Epithelial cell of esophagus (primary cell): ENCODE measurements around the gene TNFAIP2.

Source experiments
- DNase-seq: peaks from one replicate; pipeline ENCODE4 v3.0.0; 2010; ENCODE audit warnings: low read depth
- H3K4me3 ChIP-seq: 2 replicates; pipeline ENCODE4 v1.5.1; 2011; ENCODE audit warnings: mild to moderate bottlenecking, low read length, control low read depth
- CTCF ChIP-seq: IDR thresholded peaks from 2 replicates; pipeline ENCODE4 v1.5.1; 2011; ENCODE audit warnings: low read depth, mild to moderate bottlenecking, low read length, control low read depth, inconsistent platforms; ENCODE audit not compliant: insufficient read depth; ENCODE audit errors: missing control alignments

TNFAIP2 gene

GRCh38 chr14:103121846-103122584 is 1.2 kb upstream of the TNFAIP2 start:
- H3K4me3 ChIP-seq: no peak overlapping the region
- DNase-seq: peak; percentile 42
- no peak for TF ChIP-seq CTCF

- DNase-seq: no peak
- no peak for TF ChIP-seq CTCF
- H3K4me3 ChIP-seq: no peak overlapping the region
Observed at GRCh38 chr14:103122585-103122946, 695 bp upstream of the TNFAIP2 start.

- DNase-seq: peak; percentile 15
- H3K4me3 ChIP-seq: no peak overlapping the region
- no peak for TF ChIP-seq CTCF
Observed at GRCh38 chr14:103123634-103124500, 606 bp downstream of the TNFAIP2 start.

GRCh38 chr14:103124501-103125001 is 1.3 kb downstream of the TNFAIP2 start:
- H3K4me3 ChIP-seq: no peak overlapping the region
- no peak for DNase-seq
- TF ChIP-seq CTCF: no peak

- H3K4me3 ChIP-seq: no peak overlapping the region
- no peak for TF ChIP-seq CTCF
- no peak for DNase-seq
Observed at GRCh38 chr14:103125098-103126070, 2.1 kb downstream of the TNFAIP2 start.

GRCh38 chr14:103126088-103126872 is 3.0 kb downstream of the TNFAIP2 start:
- DNase-seq: no peak
- TF ChIP-seq CTCF: no peak
- H3K4me3 ChIP-seq: no peak overlapping the region
